Ovary (tissue), 9 donors: Measurements from ENCODE around the gene SEC14L1. TPM values are rescaled to one million over a fixed set of nuclear protein-coding genes. Genes with fewer than 3 reads are reported as not detected.

ENCODE experiments used
- DNase-seq, 5 donors: peaks; one replicate each; pipeline ENCODE4 v3.0.0-alpha.2; 2019 to 2020
- H3K27ac ChIP-seq, 2 donors: fragments of 200-600 bp; one replicate each; pipeline versions ENCODE4 v1.5.1 to v1.8.0; 2019 to 2022
- H3K27me3 ChIP-seq: fragments of 200-600 bp; one replicate; pipeline ENCODE4 v1.8.0; 2022
- H3K36me3 ChIP-seq: fragments of 200-600 bp; sonication (generic); one replicate; pipeline ENCODE4 v1.5.1; 2019
- H3K4me1 ChIP-seq: one replicate; pipeline ENCODE4 v1.8.1; 2013; ENCODE audit warnings: mild to moderate bottlenecking, moderate library complexity; ENCODE audit not compliant: insufficient read depth
- H3K4me3 ChIP-seq: fragments of 200-600 bp; sonication (generic); one replicate; pipeline ENCODE4 v1.5.1; 2017
- H3K9me3 ChIP-seq, 2 donors: fragments of 200-600 bp in 1 of 2; sonication (generic) in 1 of 2; one replicate each; pipeline versions ENCODE4 v1.5.1 to v1.8.1; 2013 to 2019; ENCODE audit warnings: mild to moderate bottlenecking in 1 of 2, moderate library complexity in 1 of 2
- EP300 ChIP-seq: sonication (generic); formaldehyde crosslinking; IDR thresholded peaks from one replicate; pipeline ENCODE4 v1.6.1; 2017; ENCODE audit warnings: antibody characterized with exemption
- POLR2A ChIP-seq: fragments of 450-650 bp; IDR thresholded peaks from one replicate; pipeline ENCODE4 v1.6.1; 2017; ENCODE audit warnings: antibody characterized with exemption, mild to moderate bottlenecking, moderate library complexity
- WGBS, 3 donors: extraction: QIAGEN DNeasy Blood & Tissue Kit in 1 of 3; methylation state at CpG; one replicate each; pipeline versions ENCODE4 v1.1.5 to v1.1.7; 2013 to 2017; 5-methylcytosine and 5-hydroxymethylcytosine counted together
- intact Hi-C, 4 donors: fragments of 100-400 bp; cut with DNase I; formaldehyde crosslinking; loops; one replicate each; pipeline versions ENCODE4 v1.11.0 to v1.15.1; 2022 to 2023
- polyA plus RNA-seq, 2 donors: library from polyadenylated mRNA; stranded (reverse); fragments of 200-250 nt in 1 of 2; fragments of 350-450 nt in 1 of 2; fragmentation: Illumina TruSeq in 1 of 2; extraction: RNeasy Lipid Tissue Mini Kit (QIAGEN cat#74804) in 1 of 2; gene quantifications; one replicate each; pipeline ENCODE4 v1.2.3, GENCODE V29; 2013 to 2014
- total RNA-seq, 7 donors: library from RNA; depleted of rRNA in 2 of 7; stranded (reverse); fragments of >200 nt in 2 of 7; fragmentation: NEBNext Ultra II Directional in 3 of 7; extraction: Animal tissue kit (Norgen Biotek cat#: 25700) in 3 of 7; gene quantifications; one replicate each; pipeline versions ENCODE4 v1.1.0 to v1.2.4, GENCODE V29; 2016 to 2023
- TF ChIP-seq, protein P1 (sequence below), 3 donors: fragments of 450-650 bp in 2 of 3; fragments of 200-600 bp in 1 of 3; IDR thresholded peaks; one replicate each; pipeline versions ENCODE4 v1.5.1 to v1.8.0; 2016 to 2022; ENCODE audit warnings: antibody characterized with exemption in 3 of 3, mild to moderate bottlenecking in 1 of 3
- donor health status: DM: no; HTN: no; CAD: no; lungs with moderate emphysema.
- donor health status: DM: no; HTN: no; CAD: no.
- donor health status: Bipolar disorder and iron deficiency.
- donor health status: DM: yes; HTN: yes; CAD: no.
- donor health status: DM: no; HTN: no; CAD: no.
- donor health status: DM: yes; HTN: yes; CAD: no.

SEC14L1 gene
- total and polyA plus RNA-seq, 9 donors = 29.1 to 78.7 (median 53.7) TPM

DNA sequence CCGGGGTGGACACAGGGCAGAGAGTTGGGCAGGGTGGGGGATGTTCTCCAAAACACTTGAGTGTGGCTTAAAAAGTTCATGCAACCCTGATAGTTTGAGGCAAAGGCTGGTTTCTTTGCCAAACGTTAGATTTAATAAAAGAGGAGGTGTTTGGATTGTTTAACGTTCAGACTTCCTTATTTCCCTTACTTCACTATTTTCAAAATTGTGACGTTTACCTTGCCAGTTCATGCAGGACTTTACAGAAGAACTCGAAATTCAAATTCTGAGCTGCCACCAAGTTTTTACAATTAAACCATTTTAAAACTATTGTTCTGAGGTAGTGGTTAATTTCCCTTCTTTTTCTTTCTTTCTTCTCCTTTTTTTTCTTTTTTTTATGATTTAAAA is 5.5 kb downstream of the SEC14L1 start:
- intact Hi-C loops = loop anchor here in 1 of 4 donors (10.0 kb wide), 1 partner anchor 51 kb away; no protein-coding TSS in a partner anchor
- H3K4me3 ChIP-seq = no peak overlapping the region
- H3K36me3 ChIP-seq = no peaks in the 10 kb centered on the region
- TF ChIP-seq, protein P1, sequence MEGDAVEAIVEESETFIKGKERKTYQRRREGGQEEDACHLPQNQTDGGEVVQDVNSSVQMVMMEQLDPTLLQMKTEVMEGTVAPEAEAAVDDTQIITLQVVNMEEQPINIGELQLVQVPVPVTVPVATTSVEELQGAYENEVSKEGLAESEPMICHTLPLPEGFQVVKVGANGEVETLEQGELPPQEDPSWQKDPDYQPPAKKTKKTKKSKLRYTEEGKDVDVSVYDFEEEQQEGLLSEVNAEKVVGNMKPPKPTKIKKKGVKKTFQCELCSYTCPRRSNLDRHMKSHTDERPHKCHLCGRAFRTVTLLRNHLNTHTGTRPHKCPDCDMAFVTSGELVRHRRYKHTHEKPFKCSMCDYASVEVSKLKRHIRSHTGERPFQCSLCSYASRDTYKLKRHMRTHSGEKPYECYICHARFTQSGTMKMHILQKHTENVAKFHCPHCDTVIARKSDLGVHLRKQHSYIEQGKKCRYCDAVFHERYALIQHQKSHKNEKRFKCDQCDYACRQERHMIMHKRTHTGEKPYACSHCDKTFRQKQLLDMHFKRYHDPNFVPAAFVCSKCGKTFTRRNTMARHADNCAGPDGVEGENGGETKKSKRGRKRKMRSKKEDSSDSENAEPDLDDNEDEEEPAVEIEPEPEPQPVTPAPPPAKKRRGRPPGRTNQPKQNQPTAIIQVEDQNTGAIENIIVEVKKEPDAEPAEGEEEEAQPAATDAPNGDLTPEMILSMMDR (IDR thresholded peaks at IDR 0.05) = no peak
- TF ChIP-seq EP300 (no peak), POLR2A (no peak)
- H3K9me3 ChIP-seq = no peaks in the 10 kb centered on the region
- no peak for DNase-seq
- WGBS, 3 donors = 34 to 47% (median 39%) methylated on average over 5 of the region's 5 CpGs
- H3K27me3 ChIP-seq = no peaks in the 10 kb centered on the region
- H3K27ac ChIP-seq = no peak overlapping the region
- peaks cover 16% of the 10 kb centered on the region for H3K4me1 ChIP-seq

DNA sequence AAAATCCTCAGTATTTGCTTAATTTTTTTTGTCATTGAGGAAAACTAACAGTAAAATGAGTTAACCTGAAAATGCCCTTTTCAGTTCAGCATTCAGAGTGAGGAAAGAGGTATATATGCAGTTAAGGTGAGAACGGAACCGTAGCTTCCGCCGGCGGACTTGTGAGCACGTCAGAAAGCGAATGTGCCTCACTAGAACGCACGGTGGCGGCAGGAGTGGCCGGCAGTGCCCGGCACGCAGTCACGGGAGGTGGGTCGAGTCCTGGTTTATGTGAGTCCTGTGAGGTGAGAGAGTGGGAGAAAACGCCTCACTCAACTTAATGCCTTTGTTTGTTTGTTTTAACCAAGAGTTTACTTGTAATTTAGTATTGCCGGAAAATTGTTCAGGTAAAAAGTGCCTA is 6.1 kb downstream of the SEC14L1 start:
- 82 to 88% (median 88%) methylated on average over 17 of the region's 17 CpGs for WGBS, 3 donors
- Histone ChIP-seq H3K4me3 (no peak overlapping the region), H3K27ac (no peak overlapping the region), H3K27me3 (no peaks in the 10 kb centered on the region), H3K36me3 (no peaks in the 10 kb centered on the region), H3K9me3 (no peaks in the 10 kb centered on the region), H3K4me1 (peaks cover 16% of the 10 kb centered on the region)
- DNase-seq = no peak
- TF ChIP-seq, protein P1 (IDR thresholded peaks at IDR 0.05) = no peak
- TF ChIP-seq POLR2A (no peak), EP300 (no peak)
- intact Hi-C loops = loop anchor here in 1 of 4 donors (10.0 kb wide), 1 partner anchor 52 kb away; no protein-coding TSS in a partner anchor

DNA sequence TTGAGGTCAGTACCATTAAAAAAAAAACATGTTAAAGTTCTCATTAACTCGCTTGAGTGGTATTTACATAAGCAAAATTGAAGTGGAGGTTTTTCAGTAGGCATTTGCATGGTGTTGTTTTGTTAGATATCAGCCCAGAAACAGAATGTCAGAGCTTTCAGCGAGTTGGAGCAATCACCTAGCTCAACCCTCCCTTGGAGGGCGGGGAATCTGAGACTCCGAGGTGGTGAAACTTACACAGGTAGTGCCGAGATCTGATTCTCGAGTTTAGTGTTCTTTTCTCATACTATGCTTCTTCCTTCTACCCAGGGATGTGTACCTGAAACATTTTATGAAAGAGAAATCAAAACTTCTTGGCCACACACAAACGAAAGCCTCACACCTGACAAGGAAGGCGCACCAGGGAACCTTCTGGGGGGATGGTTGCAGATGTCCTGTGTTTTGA is 6.6 kb downstream of the SEC14L1 start:
- no peak for DNase-seq
- Histone ChIP-seq H3K9me3 (no peaks in the 10 kb centered on the region), H3K4me1 (peaks cover 16% of the 10 kb centered on the region), H3K27ac (no peak overlapping the region), H3K27me3 (no peaks in the 10 kb centered on the region), H3K36me3 (no peaks in the 10 kb centered on the region), H3K4me3 (no peak overlapping the region)
- intact Hi-C loops = loop anchor here in 1 of 4 donors (10.0 kb wide), 1 partner anchor 53 kb away; no protein-coding TSS in a partner anchor
- TF ChIP-seq EP300 (no peak), POLR2A (no peak)
- 81 to 88% (median 85%) methylated on average over 8 of the region's 8 CpGs for WGBS, 3 donors

- Histone ChIP-seq H3K36me3 (no peaks in the 10 kb centered on the region), H3K27ac (peak overlapping the region; percentile 4 to 71), H3K9me3 (no peaks in the 10 kb centered on the region), H3K4me3 (no peak overlapping the region), H3K27me3 (no peaks in the 10 kb centered on the region), H3K4me1 (peaks cover 16% of the 10 kb centered on the region)
- WGBS, 3 donors = 51 to 59% (median 54%) methylated on average over 15 of the region's 15 CpGs
- intact Hi-C loops = loop anchor here in 1 of 4 donors (10.0 kb wide), 1 partner anchor 54 kb away; no protein-coding TSS in a partner anchor
- TF ChIP-seq, protein P1 (IDR thresholded peaks at IDR 0.05) = no peak
- TF ChIP-seq POLR2A (no peak), EP300 (no peak)
- DNase-seq = peak in 1 of 5 donors; percentile 46
Measured at GRCh38 chr17:77148077-77148939, 7.5 kb downstream of the SEC14L1 start.
